ENCODE results near the gene FAM76B.

DNA sequence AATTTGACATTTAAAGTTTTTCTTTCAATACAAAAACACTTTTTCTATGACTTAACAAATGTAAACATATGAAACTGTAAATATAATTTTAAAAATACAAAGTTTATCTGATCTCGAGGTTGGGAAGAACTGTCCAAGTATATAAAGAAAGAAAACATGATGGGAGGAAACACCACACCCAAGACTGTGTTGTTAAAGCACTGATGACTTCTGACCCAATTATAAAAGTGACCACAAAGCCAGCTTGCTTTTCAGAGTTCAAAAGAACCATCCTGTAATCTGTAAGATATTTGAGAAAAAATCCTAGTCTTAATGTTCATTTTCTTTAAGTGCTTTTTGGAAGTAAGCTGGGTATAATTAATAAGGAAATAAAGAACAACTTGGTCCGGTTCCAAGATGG lies 16.3 kb upstream of the FAM76B start:
- TF ChIP-seq GATA2 (IDR thresholded peaks at IDR 0.05; ENCODE audit: low read depth, low read length) = no peak
- TF ChIP-seq GATA3 (IDR thresholded peaks at IDR 0.05; ENCODE audit: low read depth, low read length) = no peak

Data from SH-SY5Y (cell line).